ENCODE measurements around the gene XCL1. TPM values are rescaled to one million over a fixed set of nuclear protein-coding genes. Genes with fewer than 3 reads are reported as not detected.
"Not testable (repeated sequence)": the region's sequence is repeated elsewhere in the genome, so short reads cannot be mapped to it uniquely, and the experiment has no call there.

XCL1 gene
- total and polyA plus RNA-seq, 2 donors (not counting 3 experiments of a cell fraction or from before 2014, with no cell fraction given) = not detected

- H2AFZ ChIP-seq (ENCODE audit: low read depth, low read length) = no peak overlapping the region
- H3K4me2 ChIP-seq (ENCODE audit: insufficient read depth, low read length) = no peak overlapping the region
- H3K36me3 ChIP-seq (ENCODE audit: control insufficient read depth in 2 of 2, extremely low read depth in 1 of 2, insufficient read depth in 2 of 2, low read length in 2 of 2) = no peaks in the 10 kb centered on the region
- H3K4me1 ChIP-seq (ENCODE audit: control insufficient read depth, extremely low read depth, insufficient read depth, low read length) = no peaks in the 10 kb centered on the region
- no peaks in the 10 kb centered on the region for H3K27me3 ChIP-seq (ENCODE audit: control insufficient read depth in 2 of 2, insufficient read depth in 2 of 2, low read length in 2 of 2)
- H4K20me1 ChIP-seq (replicated peaks; ENCODE audit: control insufficient read depth, extremely low read depth, insufficient read depth, low read length) = no peaks in the 10 kb centered on the region
- TF ChIP-seq JUN (IDR thresholded peaks at IDR 0.05; ENCODE audit: borderline replicate concordance, insufficient read depth, insufficient read length, low read depth) (no peak), POLR2A (IDR thresholded peaks at IDR 0.05; ENCODE audit: low read depth, low read length) (no peak), MAX (IDR thresholded peaks at IDR 0.05; ENCODE audit: insufficient read depth, insufficient read length) (no peak), FOS (IDR thresholded peaks at IDR 0.05; ENCODE audit: borderline replicate concordance, insufficient read depth, low read length) (no peak), GATA2 (IDR thresholded peaks at IDR 0.05; ENCODE audit: insufficient read depth, insufficient read length, low read depth, low read length) (no peak), CTCF (IDR thresholded peaks at IDR 0.05; ENCODE audit: extremely low read depth in 1 of 2, insufficient read depth in 1 of 2, low read depth in 1 of 2, low read length in 2 of 2) (no peak), POLR2AphosphoS5 (IDR thresholded peaks at IDR 0.05; ENCODE audit: insufficient read depth, low read depth, low read length) (no peak), EZH2 (IDR thresholded peaks at IDR 0.05; ENCODE audit: borderline replicate concordance, low read depth, low read length, severe bottlenecking) (no peak), MYC (IDR thresholded peaks at IDR 0.05; ENCODE audit: low read depth, low read length) (no peak)
- no TSS peak for BruUV-seq (replicated peaks)
- dilution Hi-C loops (cut with MboI; ENCODE audit: extremely low pct_ligation_motif_present, low sequenced_read_pairs) (no loop called here), intact Hi-C loops (cut with micrococcal nuclease) (no loop called here)
- ChIA-PET CTCF (interaction anchor here (1.5 kb wide), 1 partner anchor 8 kb away, joined by 4 read pairs; no protein-coding TSS in a partner anchor), POLR2A (no interaction called here)
- H3K9ac ChIP-seq (replicated peaks; ENCODE audit: extremely low read depth, insufficient read depth, low read length) = no peak overlapping the region
- no peaks in the 10 kb centered on the region for H3K9me3 ChIP-seq (replicated peaks; ENCODE audit: control insufficient read depth, insufficient read depth, low read length)
- no peak for DNase-seq (ENCODE audit: low read depth, low spot score)
- H3K27ac ChIP-seq (ENCODE audit: insufficient read depth, low read depth, low read length) = no peak overlapping the region
- H3K79me2 ChIP-seq (ENCODE audit: control insufficient read depth, insufficient read depth, low read length) = no peaks in the 10 kb centered on the region
- FAIRE-seq = no peak
- no peaks in the 10 kb centered on the region for H3K9me1 ChIP-seq (replicated peaks; ENCODE audit: control insufficient read depth, extremely low read depth, insufficient read depth, low read length)
- H3K4me3 ChIP-seq (replicated peaks in 1 of 3; ENCODE audit: insufficient read depth in 1 of 3, low read depth in 1 of 3, low read length in 3 of 3) = no peak overlapping the region
These were observed 15.3 kb downstream of the XCL1 start for GRCh38 chr1:168591641-168592250.

GRCh38 chr1:168595403-168595802, 19.0 kb downstream of the XCL1 start:
- DNase-seq (ENCODE audit: low read depth, low spot score); CTCF ChIA-PET: not testable (repeated sequence)

More at GRCh38 chr1:168595403-168595802, 19.0 kb downstream of the XCL1 start:
- H3K9me1 ChIP-seq (replicated peaks; ENCODE audit: control insufficient read depth, extremely low read depth, insufficient read depth, low read length); H3K4me3 ChIP-seq (replicated peaks in 1 of 3; ENCODE audit: insufficient read depth in 1 of 3, low read depth in 1 of 3, low read length in 3 of 3); BruUV-seq (replicated peaks); H3K36me3 ChIP-seq (ENCODE audit: control insufficient read depth in 2 of 2, extremely low read depth in 1 of 2, insufficient read depth in 2 of 2, low read length in 2 of 2); H3K27ac ChIP-seq (ENCODE audit: insufficient read depth, low read depth, low read length); H3K4me2 ChIP-seq (ENCODE audit: insufficient read depth, low read length); intact Hi-C loops (cut with micrococcal nuclease); H3K27me3 ChIP-seq (ENCODE audit: control insufficient read depth in 2 of 2, insufficient read depth in 2 of 2, low read length in 2 of 2); H3K4me1 ChIP-seq (ENCODE audit: control insufficient read depth, extremely low read depth, insufficient read depth, low read length); POLR2A ChIA-PET; dilution Hi-C loops (cut with MboI; ENCODE audit: extremely low pct_ligation_motif_present, low sequenced_read_pairs); FAIRE-seq; H3K79me2 ChIP-seq (ENCODE audit: control insufficient read depth, insufficient read depth, low read length); H4K20me1 ChIP-seq (replicated peaks; ENCODE audit: control insufficient read depth, extremely low read depth, insufficient read depth, low read length); H3K9ac ChIP-seq (replicated peaks; ENCODE audit: extremely low read depth, insufficient read depth, low read length); H3K9me3 ChIP-seq (replicated peaks; ENCODE audit: control insufficient read depth, insufficient read depth, low read length); H2AFZ ChIP-seq (ENCODE audit: low read depth, low read length): not testable (repeated sequence)

All from endothelial cell of umbilical vein (primary cell).